K562 (cell line): ENCODE measurements around the gene JUNB. TPM values are rescaled to one million over a fixed set of nuclear protein-coding genes. Genes with fewer than 3 reads are reported as not detected.

Experiments used
- CEBPZ ChIP-seq: fragments of 150-350 bp; IDR thresholded peaks from 2 replicates; pipeline ENCODE4 v1.6.1; 2014; ENCODE audit warnings: low read depth, mild to moderate bottlenecking, low read length, borderline replicate concordance
- E2F4 ChIP-seq: sonication (generic); formaldehyde crosslinking; IDR thresholded peaks from 2 replicates; pipeline ENCODE4 v1.8.0; 2022; ENCODE audit warnings: mild to moderate bottlenecking, low read depth, missing genetic modification reagents
- EWSR1 ChIP-seq: fragments of 450-650 bp; IDR thresholded peaks from 2 replicates; pipeline ENCODE4 v1.6.1; 2018; ENCODE audit warnings: borderline replicate concordance, mild to moderate bottlenecking, low read depth, moderate library complexity; ENCODE audit not compliant: partially characterized antibody
- HNRNPUL1 ChIP-seq: fragments of 200-400 bp; formaldehyde crosslinking; IDR thresholded peaks from 2 replicates; pipeline ENCODE4 v1.6.1; 2017; ENCODE audit warnings: low read length
- IRF2 ChIP-seq: sonication (generic); formaldehyde crosslinking; IDR thresholded peaks from 2 replicates; pipeline ENCODE4 v1.8.1; 2022; ENCODE audit warnings: mild to moderate bottlenecking, missing genetic modification reagents
- MCM5 ChIP-seq: fragments of 450-650 bp; IDR thresholded peaks from 2 replicates; pipeline ENCODE4 v1.6.1; 2016; ENCODE audit warnings: low read depth
- NR4A1 ChIP-seq, 2 experiments: fragments of 250-450 bp in 1 of 2; fragments of 450-650 bp in 1 of 2; sonication (Bioruptor Pico) in 1 of 2; IDR thresholded peaks; 2 replicates each; pipeline versions ENCODE4 v1.4.0 to v1.6.1; 2016 to 2020; ENCODE audit warnings: mild to moderate bottlenecking in 2 of 2, missing compliant biosample characterization in 1 of 2, missing genetic modification characterization in 1 of 2, moderate library complexity in 1 of 2
- RB1 ChIP-seq: fragments of 450-650 bp; IDR thresholded peaks from 2 replicates; pipeline ENCODE4 v1.6.1; 2017; ENCODE audit warnings: low read depth, mild to moderate bottlenecking
- SAFB ChIP-seq: fragments of 200-400 bp; formaldehyde crosslinking; IDR thresholded peaks from 2 replicates; pipeline ENCODE4 v1.6.1; 2017; ENCODE audit warnings: low read depth, low read length, borderline replicate concordance
- SMARCB1 ChIP-seq: IDR thresholded peaks from 2 replicates; pipeline ENCODE4 v1.6.1; 2011; ENCODE audit warnings: improper control_type of control experiment, low read depth; ENCODE audit not compliant: insufficient read length
- SNRNP70 ChIP-seq: fragments of 200-400 bp; formaldehyde crosslinking; optimal IDR thresholded peaks from 2 replicates; pipeline ENCODE3; 2017; ENCODE audit warnings: low read depth, low read length
- THRB ChIP-seq: fragments of 450-650 bp; formaldehyde crosslinking; conservative IDR thresholded peaks from 2 replicates; pipeline ENCODE4 v1.4.0; 2022; ENCODE audit warnings: mild to moderate bottlenecking, missing genetic modification characterization
- U2AF1 ChIP-seq: fragments of 200-400 bp; formaldehyde crosslinking; optimal IDR thresholded peaks from 2 replicates; pipeline ENCODE3; 2017; ENCODE audit warnings: mild to moderate bottlenecking, low read depth, low read length, moderate library complexity
- ZNF232 ChIP-seq: sonication (generic); formaldehyde crosslinking; IDR thresholded peaks from 2 replicates; pipeline ENCODE4 v1.8.0; 2022; ENCODE audit warnings: mild to moderate bottlenecking, missing genetic modification reagents
- ZNF316 ChIP-seq: fragments of 450-650 bp; IDR thresholded peaks from 2 replicates; pipeline ENCODE4 v1.6.1; 2016
- ZNF75A ChIP-seq: fragments of 450-650 bp; formaldehyde crosslinking; IDR thresholded peaks from 2 replicates; pipeline ENCODE4 v1.4.0; 2020; ENCODE audit warnings: mild to moderate bottlenecking
- ZSCAN29 ChIP-seq: fragments of 450-650 bp; IDR thresholded peaks from 2 replicates; pipeline ENCODE4 v1.6.1; 2017
- polyA plus RNA-seq, 8 experiments: library from polyadenylated mRNA; depleted of rRNA in 4 of 8; stranded (reverse) in 5 of 8; unstranded in 3 of 8; fragments of >200 nt; fragmentation: Nextera tagmentation in 2 of 8; fragmentation: Illumina TruSeq in 1 of 8; extraction: Ambion mirVana in 2 of 8; extraction: Trizol in 1 of 8; gene quantifications; 2 replicates each; pipeline versions ENCODE4 v1.2.1 to v1.2.3, GENCODE V29; 2011 to 2014; ENCODE audit warnings: inconsistent platforms in 1 of 8, missing spikeins in 1 of 8
- total RNA-seq, 7 experiments: library from RNA; depleted of rRNA in 6 of 7; stranded (reverse); fragments of >200 nt in 6 of 7; fragmentation: Illumina TruSeq in 2 of 7; extraction: Trizol in 2 of 7; gene quantifications; 2 replicates each; pipeline versions ENCODE4 v1.2.1 to v1.2.3, GENCODE V29; 2011 to 2021; ENCODE audit warnings: low replicate concordance in 1 of 7

Gene JUNB
- total and polyA plus RNA-seq, 9 of the 15 experiments (the other 6 are each of a cell fraction or from before 2014, with no cell fraction given): 0.23 to 88.1 (median 13.1) TPM

- no peak for TF ChIP-seq E2F4
- TF ChIP-seq ZSCAN29: no peak
- TF ChIP-seq THRB (CRISPR knock-in tag): peak; percentile 90
- TF ChIP-seq IRF2 (CRISPR knock-in tag): no peak
- TF ChIP-seq MCM5: no peak
- TF ChIP-seq NR4A1 (CRISPR knock-in tag; IDR thresholded peaks at IDR 0.05): no peak
- no peak for TF ChIP-seq NR4A1 (tag; IDR thresholded peaks at IDR 0.05)
- no peak for TF ChIP-seq CEBPZ
- no peak for TF ChIP-seq EWSR1
- no peak for TF ChIP-seq ZNF232 (CRISPR knock-in tag)
- TF ChIP-seq HNRNPUL1: no peak
- no peak for TF ChIP-seq SNRNP70
- TF ChIP-seq SMARCB1: no peak
- TF ChIP-seq SAFB: no peak
- TF ChIP-seq ZNF75A (CRISPR knock-in tag): no peak
- TF ChIP-seq RB1: no peak
- TF ChIP-seq ZNF316: no peak
- no peak for TF ChIP-seq U2AF1
Measured at GRCh38 chr19:12784871-12785430, 6.3 kb upstream of the JUNB start (continued).
